ENCODE results near the gene CCR4.

DNA sequence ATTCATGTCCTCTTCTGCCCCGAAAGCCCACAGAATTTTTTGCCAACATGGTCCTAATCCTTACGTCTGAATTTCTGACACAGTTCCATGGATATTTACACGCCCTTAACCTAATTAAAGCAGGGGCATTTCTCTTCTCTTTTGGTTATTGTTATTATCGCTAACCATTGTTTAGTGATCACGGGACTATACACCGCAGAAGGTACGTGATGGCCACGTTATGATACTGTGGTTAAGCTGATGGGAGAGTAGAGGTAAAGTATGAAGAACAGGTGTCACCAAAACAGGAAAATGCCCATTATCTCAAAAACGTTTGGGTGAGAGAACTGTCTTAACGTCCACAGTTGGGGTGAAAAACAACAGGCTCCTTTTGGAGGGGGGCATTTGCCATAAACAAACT lies 26.4 kb downstream of the CCR4 start:
- no peak for TF ChIP-seq JUN (IDR thresholded peaks at IDR 0.05)
- TF ChIP-seq, protein P1, sequence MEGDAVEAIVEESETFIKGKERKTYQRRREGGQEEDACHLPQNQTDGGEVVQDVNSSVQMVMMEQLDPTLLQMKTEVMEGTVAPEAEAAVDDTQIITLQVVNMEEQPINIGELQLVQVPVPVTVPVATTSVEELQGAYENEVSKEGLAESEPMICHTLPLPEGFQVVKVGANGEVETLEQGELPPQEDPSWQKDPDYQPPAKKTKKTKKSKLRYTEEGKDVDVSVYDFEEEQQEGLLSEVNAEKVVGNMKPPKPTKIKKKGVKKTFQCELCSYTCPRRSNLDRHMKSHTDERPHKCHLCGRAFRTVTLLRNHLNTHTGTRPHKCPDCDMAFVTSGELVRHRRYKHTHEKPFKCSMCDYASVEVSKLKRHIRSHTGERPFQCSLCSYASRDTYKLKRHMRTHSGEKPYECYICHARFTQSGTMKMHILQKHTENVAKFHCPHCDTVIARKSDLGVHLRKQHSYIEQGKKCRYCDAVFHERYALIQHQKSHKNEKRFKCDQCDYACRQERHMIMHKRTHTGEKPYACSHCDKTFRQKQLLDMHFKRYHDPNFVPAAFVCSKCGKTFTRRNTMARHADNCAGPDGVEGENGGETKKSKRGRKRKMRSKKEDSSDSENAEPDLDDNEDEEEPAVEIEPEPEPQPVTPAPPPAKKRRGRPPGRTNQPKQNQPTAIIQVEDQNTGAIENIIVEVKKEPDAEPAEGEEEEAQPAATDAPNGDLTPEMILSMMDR (IDR thresholded peaks at IDR 0.05): no peak
- TF ChIP-seq ZSCAN20 (CRISPR knock-in tag; IDR thresholded peaks at IDR 0.05): no peak
- no peak for TF ChIP-seq RCOR1 (IDR thresholded peaks at IDR 0.05; ENCODE audit: low read depth, low read length)
- TF ChIP-seq RNF2 (IDR thresholded peaks at IDR 0.05; ENCODE audit: borderline replicate concordance, low read depth): no peak
- TF ChIP-seq, protein P2, sequence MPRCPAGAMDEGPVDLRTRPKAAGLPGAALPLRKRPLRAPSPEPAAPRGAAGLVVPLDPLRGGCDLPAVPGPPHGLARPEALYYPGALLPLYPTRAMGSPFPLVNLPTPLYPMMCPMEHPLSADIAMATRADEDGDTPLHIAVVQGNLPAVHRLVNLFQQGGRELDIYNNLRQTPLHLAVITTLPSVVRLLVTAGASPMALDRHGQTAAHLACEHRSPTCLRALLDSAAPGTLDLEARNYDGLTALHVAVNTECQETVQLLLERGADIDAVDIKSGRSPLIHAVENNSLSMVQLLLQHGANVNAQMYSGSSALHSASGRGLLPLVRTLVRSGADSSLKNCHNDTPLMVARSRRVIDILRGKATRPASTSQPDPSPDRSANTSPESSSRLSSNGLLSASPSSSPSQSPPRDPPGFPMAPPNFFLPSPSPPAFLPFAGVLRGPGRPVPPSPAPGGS (IDR thresholded peaks at IDR 0.05): no peak
- TF ChIP-seq, protein P3, sequence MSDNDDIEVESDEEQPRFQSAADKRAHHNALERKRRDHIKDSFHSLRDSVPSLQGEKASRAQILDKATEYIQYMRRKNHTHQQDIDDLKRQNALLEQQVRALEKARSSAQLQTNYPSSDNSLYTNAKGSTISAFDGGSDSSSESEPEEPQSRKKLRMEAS (IDR thresholded peaks at IDR 0.05): no peak
- TF ChIP-seq, protein P4, sequence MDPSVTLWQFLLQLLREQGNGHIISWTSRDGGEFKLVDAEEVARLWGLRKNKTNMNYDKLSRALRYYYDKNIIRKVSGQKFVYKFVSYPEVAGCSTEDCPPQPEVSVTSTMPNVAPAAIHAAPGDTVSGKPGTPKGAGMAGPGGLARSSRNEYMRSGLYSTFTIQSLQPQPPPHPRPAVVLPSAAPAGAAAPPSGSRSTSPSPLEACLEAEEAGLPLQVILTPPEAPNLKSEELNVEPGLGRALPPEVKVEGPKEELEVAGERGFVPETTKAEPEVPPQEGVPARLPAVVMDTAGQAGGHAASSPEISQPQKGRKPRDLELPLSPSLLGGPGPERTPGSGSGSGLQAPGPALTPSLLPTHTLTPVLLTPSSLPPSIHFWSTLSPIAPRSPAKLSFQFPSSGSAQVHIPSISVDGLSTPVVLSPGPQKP (IDR thresholded peaks at IDR 0.05; ENCODE audit: low read depth, low read length): no peak
- TF ChIP-seq ZFP36 (IDR thresholded peaks at IDR 0.05; ENCODE audit: borderline replicate concordance, partially characterized antibody): no peak
- no peak for TF ChIP-seq POLR2A (IDR thresholded peaks at IDR 0.05; ENCODE audit: low read length)
- TF ChIP-seq, protein P5, sequence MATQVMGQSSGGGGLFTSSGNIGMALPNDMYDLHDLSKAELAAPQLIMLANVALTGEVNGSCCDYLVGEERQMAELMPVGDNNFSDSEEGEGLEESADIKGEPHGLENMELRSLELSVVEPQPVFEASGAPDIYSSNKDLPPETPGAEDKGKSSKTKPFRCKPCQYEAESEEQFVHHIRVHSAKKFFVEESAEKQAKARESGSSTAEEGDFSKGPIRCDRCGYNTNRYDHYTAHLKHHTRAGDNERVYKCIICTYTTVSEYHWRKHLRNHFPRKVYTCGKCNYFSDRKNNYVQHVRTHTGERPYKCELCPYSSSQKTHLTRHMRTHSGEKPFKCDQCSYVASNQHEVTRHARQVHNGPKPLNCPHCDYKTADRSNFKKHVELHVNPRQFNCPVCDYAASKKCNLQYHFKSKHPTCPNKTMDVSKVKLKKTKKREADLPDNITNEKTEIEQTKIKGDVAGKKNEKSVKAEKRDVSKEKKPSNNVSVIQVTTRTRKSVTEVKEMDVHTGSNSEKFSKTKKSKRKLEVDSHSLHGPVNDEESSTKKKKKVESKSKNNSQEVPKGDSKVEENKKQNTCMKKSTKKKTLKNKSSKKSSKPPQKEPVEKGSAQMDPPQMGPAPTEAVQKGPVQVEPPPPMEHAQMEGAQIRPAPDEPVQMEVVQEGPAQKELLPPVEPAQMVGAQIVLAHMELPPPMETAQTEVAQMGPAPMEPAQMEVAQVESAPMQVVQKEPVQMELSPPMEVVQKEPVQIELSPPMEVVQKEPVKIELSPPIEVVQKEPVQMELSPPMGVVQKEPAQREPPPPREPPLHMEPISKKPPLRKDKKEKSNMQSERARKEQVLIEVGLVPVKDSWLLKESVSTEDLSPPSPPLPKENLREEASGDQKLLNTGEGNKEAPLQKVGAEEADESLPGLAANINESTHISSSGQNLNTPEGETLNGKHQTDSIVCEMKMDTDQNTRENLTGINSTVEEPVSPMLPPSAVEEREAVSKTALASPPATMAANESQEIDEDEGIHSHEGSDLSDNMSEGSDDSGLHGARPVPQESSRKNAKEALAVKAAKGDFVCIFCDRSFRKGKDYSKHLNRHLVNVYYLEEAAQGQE (IDR thresholded peaks at IDR 0.05): no peak
- no peak for TF ChIP-seq CBX2 (IDR thresholded peaks at IDR 0.05; ENCODE audit: borderline replicate concordance, low read depth)
